ENCODE results near the gene HNRNPUL2. TPM values are rescaled to one million over a fixed set of nuclear protein-coding genes. Genes with fewer than 3 reads are reported as not detected.
A peak's percentile ranks its signal among the peaks of the same experiment; 100 is the strongest.

The HNRNPUL2 gene
- total and polyA plus RNA-seq, 10 of the 15 experiments (the other 5 are each of a cell fraction or from before 2014, with no cell fraction given) = 1.6 to 72.2 (median 14.9) TPM

DNA sequence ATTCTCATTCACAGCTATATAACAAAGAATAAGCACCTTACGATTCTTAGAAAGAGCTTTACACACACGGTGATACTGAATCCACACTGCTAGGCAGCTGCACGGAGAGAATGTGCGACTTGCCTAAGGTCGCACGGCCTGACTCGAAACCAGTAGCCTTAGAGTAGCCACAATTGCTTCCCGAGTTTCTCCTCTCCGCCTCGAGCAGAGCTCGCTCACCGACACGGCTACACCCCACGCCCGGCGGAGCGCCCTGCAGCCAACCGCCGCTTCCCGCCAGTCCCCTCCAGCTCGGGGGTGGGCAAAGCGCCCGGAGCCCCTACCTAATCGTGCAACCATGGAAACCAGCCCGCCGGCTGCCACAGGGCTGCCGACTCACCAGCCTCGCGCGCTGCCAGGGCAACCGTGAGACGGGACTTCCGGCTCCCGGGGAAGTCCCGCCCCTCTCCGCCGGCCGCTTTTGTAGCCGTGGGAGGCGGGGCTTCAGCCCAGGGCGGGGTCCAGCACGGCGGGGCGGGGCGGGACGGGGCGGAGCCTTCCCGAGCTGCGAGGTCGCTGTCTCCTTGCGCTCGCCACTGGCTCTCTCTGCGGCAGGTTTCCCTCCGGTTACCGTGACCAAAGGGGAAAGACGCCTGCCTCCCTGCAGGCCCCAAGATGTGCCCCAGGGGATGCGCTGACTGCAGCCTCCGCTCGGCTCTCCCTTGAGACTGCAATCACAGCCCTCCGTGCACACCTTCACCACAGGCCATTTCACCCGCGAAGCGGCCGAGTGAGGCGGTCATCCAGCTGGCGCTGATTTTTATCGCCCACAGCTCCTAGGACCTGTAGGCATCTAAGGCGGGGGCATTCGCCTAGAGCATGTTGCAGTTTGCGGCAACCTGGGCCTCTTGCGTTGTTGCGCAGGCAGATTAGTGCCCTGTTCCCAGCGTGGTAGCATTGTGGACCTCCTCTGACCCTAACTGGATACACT lies 21.1 kb downstream of the HNRNPUL2 start:
- Histone ChIP-seq H4K20me1 (ENCODE audit: control insufficient read depth, insufficient read depth) (no peaks in the 10 kb centered on the region), H3K4me3 (peak overlapping the region; percentile 79), H3K36me3 (ENCODE audit: control insufficient read depth in 2 of 2, insufficient read depth in 2 of 2, low read length in 1 of 2) (peaks cover 7 to 12% of the 10 kb centered on the region in 2 experiments), H3K4me1 (ENCODE audit: control insufficient read depth, insufficient read depth, low read length) (peaks cover 29% of the 10 kb centered on the region), H3K27me3 (replicated peaks in 1 of 2; ENCODE audit: control insufficient read depth in 2 of 2, insufficient read depth in 2 of 2, low read length in 1 of 2) (no peaks in the 10 kb centered on the region), H3K9me3 (replicated peaks; ENCODE audit: control insufficient read depth, insufficient read depth, low read length) (no peaks in the 10 kb centered on the region), H3K9ac (ENCODE audit: control insufficient read depth, insufficient read depth, low read length) (peak overlapping the region; percentile 40), H3K27ac (ENCODE audit: control insufficient read depth, insufficient read depth) (peak overlapping the region; percentile 51), H3K79me2 (ENCODE audit: control insufficient read depth, insufficient read depth, low read length) (no peaks in the 10 kb centered on the region), H2AFZ (ENCODE audit: control insufficient read depth, low read depth, low read length) (peak overlapping the region; percentile 76), H3K4me2 (ENCODE audit: control insufficient read depth, insufficient read depth) (peak overlapping the region; percentile 92)
- 8% methylated on average over 73 of the region's 73 CpGs for WGBS (ENCODE audit: insufficient coverage, insufficient replicate concordance, low lambda C conversion rate, missing lambda C conversion rate)
- ChIA-PET RAD21 (ENCODE audit: unreplicated experiment) (interaction anchor here (0.8 to 2.3 kb wide), 9 partner anchors 38 to 282 kb away, joined by 3 to 6 read pairs (median 3); partner anchors contain the start of genes C11orf98, CSKMT, EML3 and TAF6L), CTCF (interaction anchor here (0.7 to 5.0 kb wide), 11 partner anchors 12 to 282 kb away, joined by 3 to 21 read pairs (median 3); partner anchors contain the start of genes HNRNPUL2, TTC9C and UBXN1), POLR2A (interaction anchor here (0.6 to 7.6 kb wide), 15 partner anchors 13 to 177 kb away, joined by 3 to 79 read pairs (median 5); partner anchors contain the start of genes B3GAT3, C11orf98, CSKMT and EEF1G), SMC1A (ENCODE audit: uncharacterized antibody, unreplicated experiment) (interaction anchor here (0.8 to 2.5 kb wide), 7 partner anchors 22 to 163 kb away, joined by 3 to 9 read pairs (median 4); partner anchors contain the start of genes C11orf98, CSKMT, HNRNPUL2 and TTC9C)
- intact Hi-C loops (cut with micrococcal nuclease; ENCODE audit: unreplicated experiment) = loop anchor here (5.0 kb wide), 1 partner anchor 104 kb away; the partner anchor contains the start of gene MTA2
- DNase-seq (ENCODE audit: low read depth, low spot score) = peak; percentile 50
- in situ Hi-C loops (cut with MboI) = no loop called here
- ATAC-seq = peak; percentile 81
- FAIRE-seq = no peak
- BruUV-seq (replicated peaks) = no TSS peak
- TF ChIP-seq MYB (IDR thresholded peaks at IDR 0.05; ENCODE audit: borderline replicate concordance, low read depth, low read length) (no peak), ZBTB4 (CRISPR knock-in tag; IDR thresholded peaks at IDR 0.05) (no peak), JUND (IDR thresholded peaks at IDR 0.05; ENCODE audit: low read depth, low read length) (no peak), USF2 (IDR thresholded peaks at IDR 0.05; ENCODE audit: borderline replicate concordance, low read depth, low read length) (no peak), RB1 (IDR thresholded peaks at IDR 0.05; ENCODE audit: borderline replicate concordance) (no peak; the same call in 1 of the 2 replicates), ZNF622 (IDR thresholded peaks at IDR 0.05) (no peak), JUNB (IDR thresholded peaks at IDR 0.05) (no peak), TAF1 (IDR thresholded peaks at IDR 0.05; ENCODE audit: borderline replicate concordance, low read depth, low read length) (no peak), EZH2 (IDR thresholded peaks at IDR 0.05; ENCODE audit: borderline replicate concordance, control insufficient read depth, low read depth, low read length) (no peak), PKNOX1 (IDR thresholded peaks at IDR 0.05) (peak; percentile 44; the same call in 1 of the 2 replicates)
- TF ChIP-seq, protein P1, sequence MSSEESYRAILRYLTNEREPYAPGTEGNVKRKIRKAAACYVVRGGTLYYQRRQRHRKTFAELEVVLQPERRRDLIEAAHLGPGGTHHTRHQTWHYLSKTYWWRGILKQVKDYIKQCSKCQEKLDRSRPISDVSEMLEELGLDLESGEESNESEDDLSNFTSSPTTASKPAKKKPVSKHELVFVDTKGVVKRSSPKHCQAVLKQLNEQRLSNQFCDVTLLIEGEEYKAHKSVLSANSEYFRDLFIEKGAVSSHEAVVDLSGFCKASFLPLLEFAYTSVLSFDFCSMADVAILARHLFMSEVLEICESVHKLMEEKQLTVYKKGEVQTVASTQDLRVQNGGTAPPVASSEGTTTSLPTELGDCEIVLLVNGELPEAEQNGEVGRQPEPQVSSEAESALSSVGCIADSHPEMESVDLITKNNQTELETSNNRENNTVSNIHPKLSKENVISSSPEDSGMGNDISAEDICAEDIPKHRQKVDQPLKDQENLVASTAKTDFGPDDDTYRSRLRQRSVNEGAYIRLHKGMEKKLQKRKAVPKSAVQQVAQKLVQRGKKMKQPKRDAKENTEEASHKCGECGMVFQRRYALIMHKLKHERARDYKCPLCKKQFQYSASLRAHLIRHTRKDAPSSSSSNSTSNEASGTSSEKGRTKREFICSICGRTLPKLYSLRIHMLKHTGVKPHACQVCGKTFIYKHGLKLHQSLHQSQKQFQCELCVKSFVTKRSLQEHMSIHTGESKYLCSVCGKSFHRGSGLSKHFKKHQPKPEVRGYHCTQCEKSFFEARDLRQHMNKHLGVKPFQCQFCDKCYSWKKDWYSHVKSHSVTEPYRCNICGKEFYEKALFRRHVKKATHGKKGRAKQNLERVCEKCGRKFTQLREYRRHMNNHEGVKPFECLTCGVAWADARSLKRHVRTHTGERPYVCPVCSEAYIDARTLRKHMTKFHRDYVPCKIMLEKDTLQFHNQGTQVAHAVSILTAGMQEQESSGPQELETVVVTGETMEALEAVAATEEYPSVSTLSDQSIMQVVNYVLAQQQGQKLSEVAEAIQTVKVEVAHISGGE (CRISPR knock-in tag; IDR thresholded peaks at IDR 0.05) = no peak

Data from GM12878 (cell line).